Right atrium auricular region (tissue), 2 donors: Measurements from ENCODE around the gene IL6ST. TPM values are rescaled to one million over a fixed set of nuclear protein-coding genes. Genes with fewer than 3 reads are reported as not detected.
A peak's percentile ranks its signal among the peaks of the same experiment; 100 is the strongest.
"Not testable (repeated sequence)": the region's sequence is repeated elsewhere in the genome, so short reads cannot be mapped to it uniquely, and the experiment has no call there.

Experiments
- DNase-seq: peaks from one replicate; pipeline ENCODE4 v3.0.0-alpha.2; 2019; ENCODE audit warnings: low spot score
- H3K27ac ChIP-seq, 2 donors: fragments of 200-600 bp; sonication (generic); 1 replicate in 1 of 2; 2 replicates in 1 of 2; pipeline ENCODE4 v1.5.1; 2016 to 2019
- H3K27me3 ChIP-seq, 2 donors: fragments of 200-600 bp; sonication (generic); one replicate each; pipeline versions ENCODE4 v1.5.1 to v1.6.0; 2017 to 2019
- H3K36me3 ChIP-seq: fragments of 200-600 bp; sonication (generic); one replicate; pipeline ENCODE4 v1.5.1; 2016
- H3K4me1 ChIP-seq, 2 donors: fragments of 200-600 bp; sonication (generic); one replicate each; pipeline versions ENCODE4 v1.5.1 to v1.6.0; 2017 to 2019
- H3K4me3 ChIP-seq, 2 donors: fragments of 200-600 bp; sonication (generic); 1 replicate in 1 of 2; 2 replicates in 1 of 2; pipeline ENCODE4 v1.5.1; 2017 to 2019; ENCODE audit warnings: mild to moderate bottlenecking in 1 of 2, moderate library complexity in 1 of 2
- H3K9me3 ChIP-seq, 2 donors: fragments of 200-600 bp; sonication (generic); one replicate each; pipeline ENCODE4 v1.5.1; 2019
- total RNA-seq, 2 donors: library from RNA; depleted of rRNA; stranded (reverse); fragments of >200 nt; gene quantifications; one replicate each; pipeline ENCODE4 v1.1.0, GENCODE V29; 2016
- TF ChIP-seq, protein P1 (sequence below), 2 donors: fragments of 200-600 bp; sonication (generic); IDR thresholded peaks; one replicate each; pipeline ENCODE4 v1.5.1; 2019; ENCODE audit warnings: antibody characterized with exemption in 2 of 2

Gene IL6ST
- total RNA-seq, 2 donors from 2014 or later, result 244 to 263 TPM

DNA sequence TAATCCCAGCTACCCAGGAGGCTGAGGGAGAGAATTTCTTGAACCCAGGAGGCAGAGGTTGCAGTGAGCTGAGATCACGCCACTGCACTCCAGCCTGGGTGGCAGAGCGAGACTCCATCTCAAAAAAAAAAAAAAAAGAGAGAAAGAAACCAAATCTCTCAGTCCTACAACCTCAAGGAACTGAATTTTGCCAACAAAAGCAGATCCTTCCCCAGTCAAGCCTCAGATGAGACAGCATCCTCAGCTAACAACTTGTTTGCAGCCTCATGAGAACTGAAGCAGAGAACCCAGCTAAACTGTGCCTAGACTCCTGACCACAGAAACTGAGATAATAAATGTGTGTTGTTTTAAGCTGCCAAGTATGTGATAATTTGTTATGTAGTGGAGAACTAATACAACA is 7.5 kb upstream of the IL6ST start:
- TF ChIP-seq, protein P1, sequence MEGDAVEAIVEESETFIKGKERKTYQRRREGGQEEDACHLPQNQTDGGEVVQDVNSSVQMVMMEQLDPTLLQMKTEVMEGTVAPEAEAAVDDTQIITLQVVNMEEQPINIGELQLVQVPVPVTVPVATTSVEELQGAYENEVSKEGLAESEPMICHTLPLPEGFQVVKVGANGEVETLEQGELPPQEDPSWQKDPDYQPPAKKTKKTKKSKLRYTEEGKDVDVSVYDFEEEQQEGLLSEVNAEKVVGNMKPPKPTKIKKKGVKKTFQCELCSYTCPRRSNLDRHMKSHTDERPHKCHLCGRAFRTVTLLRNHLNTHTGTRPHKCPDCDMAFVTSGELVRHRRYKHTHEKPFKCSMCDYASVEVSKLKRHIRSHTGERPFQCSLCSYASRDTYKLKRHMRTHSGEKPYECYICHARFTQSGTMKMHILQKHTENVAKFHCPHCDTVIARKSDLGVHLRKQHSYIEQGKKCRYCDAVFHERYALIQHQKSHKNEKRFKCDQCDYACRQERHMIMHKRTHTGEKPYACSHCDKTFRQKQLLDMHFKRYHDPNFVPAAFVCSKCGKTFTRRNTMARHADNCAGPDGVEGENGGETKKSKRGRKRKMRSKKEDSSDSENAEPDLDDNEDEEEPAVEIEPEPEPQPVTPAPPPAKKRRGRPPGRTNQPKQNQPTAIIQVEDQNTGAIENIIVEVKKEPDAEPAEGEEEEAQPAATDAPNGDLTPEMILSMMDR (IDR thresholded peaks at IDR 0.05), result no peak
- Histone ChIP-seq H3K27ac (no peak overlapping the region), H3K4me1 (no peaks in the 10 kb centered on the region), H3K36me3 (no peaks in the 10 kb centered on the region), H3K4me3 (no peak overlapping the region), H3K27me3 (no peaks in the 10 kb centered on the region), H3K9me3 (peaks cover 0 to 12% of the 10 kb centered on the region in 2 donors)
- no peak for DNase-seq

DNA sequence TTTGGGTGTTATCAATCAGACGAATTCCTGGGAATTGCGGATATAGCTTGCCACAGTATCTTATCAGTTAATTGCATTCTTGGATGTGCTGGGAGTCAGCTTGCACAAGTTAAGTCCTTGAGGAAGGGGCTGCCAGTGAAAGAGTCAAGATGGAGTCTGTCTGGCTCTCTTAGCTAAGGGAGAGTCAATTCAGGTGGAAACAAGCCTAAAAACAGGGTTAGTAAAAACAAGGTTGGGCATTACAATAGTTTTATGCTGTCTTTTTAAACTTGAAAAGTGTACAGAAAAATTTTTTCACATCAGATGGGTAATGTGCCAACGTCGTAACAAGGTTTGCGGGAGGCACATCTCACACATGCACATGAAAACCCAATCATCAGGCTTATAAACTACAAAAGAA is 5.5 kb upstream of the IL6ST start:
- H3K27me3 ChIP-seq, DNase-seq, H3K4me3 ChIP-seq, H3K36me3 ChIP-seq, H3K27ac ChIP-seq, H3K4me1 ChIP-seq: not testable (repeated sequence)
- H3K9me3 ChIP-seq, result peaks cover 0 to 12% of the 10 kb centered on the region in 2 donors

DNA sequence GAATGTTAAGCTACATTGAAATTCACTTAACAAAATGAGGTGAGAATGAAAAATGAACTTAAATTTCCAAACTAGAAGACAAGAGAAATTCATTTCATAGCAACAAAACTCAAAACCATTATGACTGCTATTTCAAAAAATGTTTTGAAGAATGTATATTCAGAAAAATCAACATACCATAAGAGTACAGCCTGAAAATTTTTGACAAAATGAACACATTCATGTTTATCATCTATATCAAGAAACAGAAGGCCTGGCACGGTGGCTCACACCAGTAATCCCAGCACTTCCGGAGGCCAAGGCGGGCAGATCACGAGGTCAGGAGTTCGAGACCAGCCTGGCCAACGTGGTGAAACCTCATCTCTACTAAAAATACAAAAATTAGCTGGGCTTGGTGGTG is 4.2 kb upstream of the IL6ST start:
- TF ChIP-seq, protein P1 (IDR thresholded peaks at IDR 0.05), result no peak
- no peaks in the 10 kb centered on the region for H3K36me3 ChIP-seq
- H3K4me1 ChIP-seq, result peaks cover 0 to 9% of the 10 kb centered on the region in 2 donors

DNA sequence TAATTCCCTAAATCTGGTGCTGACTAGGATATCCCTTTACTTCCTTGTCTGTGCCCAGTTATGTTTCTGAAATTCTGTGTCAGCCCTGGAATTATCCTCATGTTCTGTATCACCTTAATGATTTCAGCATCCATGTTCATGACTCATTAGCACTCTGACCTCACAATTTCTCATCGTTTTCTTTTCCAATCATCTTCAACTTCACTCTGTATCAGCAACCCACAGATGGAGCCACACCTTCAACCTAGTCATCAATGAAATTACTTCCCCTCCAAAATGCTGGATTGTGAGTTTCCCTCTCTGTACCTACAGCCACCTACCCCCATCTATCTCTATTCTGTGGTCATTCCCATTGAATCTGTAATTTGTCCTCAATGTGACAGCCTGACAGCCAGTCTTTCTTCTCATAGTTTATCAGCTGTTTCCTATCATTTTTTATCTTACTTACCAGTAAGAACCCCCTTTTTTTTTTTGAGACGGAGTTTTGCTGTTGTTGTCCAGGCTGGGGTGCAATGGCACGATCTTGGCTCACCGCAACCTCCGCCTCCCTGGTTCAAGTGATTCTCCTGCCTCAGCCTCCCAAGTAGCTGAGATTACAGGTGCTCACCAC is 3.1 kb upstream of the IL6ST start:
- TF ChIP-seq, protein P1 (IDR thresholded peaks at IDR 0.05), result no peak
- H3K36me3 ChIP-seq, result no peaks in the 10 kb centered on the region
- H3K9me3 ChIP-seq, result peaks cover 0 to 10% of the 10 kb centered on the region in 2 donors
- no peaks in the 10 kb centered on the region for H3K27me3 ChIP-seq
- H3K27ac ChIP-seq, result no peak overlapping the region
- no peak overlapping the region for H3K4me3 ChIP-seq
- peaks cover 0 to 9% of the 10 kb centered on the region in 2 donors for H3K4me1 ChIP-seq
- no peak for DNase-seq

More for the DNA sequence above, 4.2 kb upstream of the IL6ST start:
- no peaks in the 10 kb centered on the region for H3K27me3 ChIP-seq
- DNase-seq, result no peak
- peaks cover 0 to 12% of the 10 kb centered on the region in 2 donors for H3K9me3 ChIP-seq
- no peak overlapping the region for H3K27ac ChIP-seq
- no peak overlapping the region for H3K4me3 ChIP-seq

DNA sequence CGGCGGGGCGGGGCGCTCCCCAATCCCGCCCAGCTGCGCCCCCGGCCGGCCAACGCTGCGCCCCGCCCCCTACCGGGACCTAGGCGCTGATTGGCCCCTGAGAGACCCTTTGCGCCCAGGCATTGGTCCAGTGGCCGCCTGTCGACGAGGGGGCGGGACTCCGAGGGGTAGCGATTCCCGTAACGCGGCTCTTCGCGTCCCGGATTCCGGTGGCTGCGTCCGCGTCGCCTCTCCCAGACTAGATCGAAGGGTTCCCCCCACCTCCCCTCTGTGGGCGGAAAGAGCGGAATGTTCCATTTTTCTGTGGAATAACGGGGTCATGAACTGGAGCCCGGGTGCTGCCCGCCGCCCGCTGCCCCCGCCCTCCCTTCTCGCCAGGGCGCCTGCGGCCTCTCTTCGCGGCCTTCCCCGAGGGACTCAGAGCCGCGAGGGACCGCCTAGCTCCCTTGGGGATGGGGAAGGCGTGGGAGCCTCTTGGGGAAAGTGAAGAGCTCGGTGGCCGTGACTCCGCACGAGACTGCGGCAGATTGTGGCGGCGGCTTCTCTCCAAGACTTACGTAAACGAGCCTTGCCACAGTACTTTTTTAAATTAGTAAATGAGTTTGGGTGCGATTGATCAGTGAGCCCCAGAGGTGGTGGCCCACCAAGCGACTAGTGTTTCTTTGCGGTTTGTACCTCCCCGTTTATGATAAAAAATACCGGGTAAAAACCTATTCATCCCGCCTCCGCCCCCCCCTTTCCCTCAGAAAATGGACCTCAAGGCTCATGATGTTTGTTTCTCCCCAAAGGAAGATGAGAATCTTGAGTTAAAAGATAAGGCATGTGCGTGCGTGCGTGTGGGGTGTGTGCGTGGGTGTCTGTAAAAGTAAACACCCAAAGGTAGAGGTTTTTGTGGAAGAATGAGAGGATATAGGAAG is 493 bp upstream of the IL6ST start:
- no peaks in the 10 kb centered on the region for H3K9me3 ChIP-seq
- H3K4me3 ChIP-seq, result peak overlapping the region; percentile 86 to 89
- H3K36me3 ChIP-seq, result no peaks in the 10 kb centered on the region
- H3K4me1 ChIP-seq, result peaks cover 0 to 31% of the 10 kb centered on the region in 2 donors
- H3K27me3 ChIP-seq, result no peaks in the 10 kb centered on the region
- DNase-seq, result peak; percentile 97
- peak overlapping the region; percentile 98 to 99 for H3K27ac ChIP-seq
- TF ChIP-seq, protein P1 (IDR thresholded peaks at IDR 0.05), result peak in 1 of 2 donors; percentile 55
